MM.1S (cell line): Measurements from ENCODE around the gene PKHD1.

Source experiments
- EZH2 ChIP-seq: fragments of 300-600 bp; sonication (generic); optimal IDR thresholded peaks from 2 replicates; pipeline ENCODE3; 2017; ENCODE audit warnings: low read depth, mild to moderate bottlenecking, antibody characterized with exemption, low read length, mixed read lengths
- EZH2phosphoT487 ChIP-seq: fragments of 300-600 bp; sonication (generic); IDR thresholded peaks from 2 replicates; pipeline ENCODE4 v1.6.1; 2018; ENCODE audit warnings: antibody characterized with exemption, low read length
- TF ChIP-seq, protein P1 (sequence below): fragments of 300-600 bp; sonication (generic); IDR thresholded peaks from 2 replicates; pipeline ENCODE4 v1.5.1; 2016; ENCODE audit warnings: antibody characterized with exemption, low read length, mixed read lengths

DNA sequence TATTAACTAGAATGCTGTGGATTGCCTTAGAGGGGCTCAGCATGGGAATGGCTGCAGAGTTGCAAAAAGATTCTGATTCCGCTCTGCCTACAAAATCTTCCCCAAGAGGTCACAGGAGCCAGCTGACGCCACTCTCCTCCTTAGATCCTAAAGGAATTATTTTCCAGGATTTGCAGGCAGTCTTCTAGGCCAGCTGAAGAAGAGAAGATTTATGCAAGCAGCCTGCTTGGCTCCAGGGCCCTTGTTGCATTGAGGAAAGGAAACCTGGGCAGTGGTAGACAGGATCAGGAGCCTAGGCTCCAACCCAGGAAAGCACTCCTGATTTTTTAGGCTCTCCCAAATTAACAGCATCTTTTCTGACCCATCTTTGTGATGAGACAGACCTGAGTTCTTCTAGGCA lies 245.8 kb downstream of the PKHD1 start:
- TF ChIP-seq, protein P1, sequence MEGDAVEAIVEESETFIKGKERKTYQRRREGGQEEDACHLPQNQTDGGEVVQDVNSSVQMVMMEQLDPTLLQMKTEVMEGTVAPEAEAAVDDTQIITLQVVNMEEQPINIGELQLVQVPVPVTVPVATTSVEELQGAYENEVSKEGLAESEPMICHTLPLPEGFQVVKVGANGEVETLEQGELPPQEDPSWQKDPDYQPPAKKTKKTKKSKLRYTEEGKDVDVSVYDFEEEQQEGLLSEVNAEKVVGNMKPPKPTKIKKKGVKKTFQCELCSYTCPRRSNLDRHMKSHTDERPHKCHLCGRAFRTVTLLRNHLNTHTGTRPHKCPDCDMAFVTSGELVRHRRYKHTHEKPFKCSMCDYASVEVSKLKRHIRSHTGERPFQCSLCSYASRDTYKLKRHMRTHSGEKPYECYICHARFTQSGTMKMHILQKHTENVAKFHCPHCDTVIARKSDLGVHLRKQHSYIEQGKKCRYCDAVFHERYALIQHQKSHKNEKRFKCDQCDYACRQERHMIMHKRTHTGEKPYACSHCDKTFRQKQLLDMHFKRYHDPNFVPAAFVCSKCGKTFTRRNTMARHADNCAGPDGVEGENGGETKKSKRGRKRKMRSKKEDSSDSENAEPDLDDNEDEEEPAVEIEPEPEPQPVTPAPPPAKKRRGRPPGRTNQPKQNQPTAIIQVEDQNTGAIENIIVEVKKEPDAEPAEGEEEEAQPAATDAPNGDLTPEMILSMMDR = no peak
- TF ChIP-seq EZH2 (no peak), EZH2phosphoT487 (no peak)
